ENCODE data around the gene CELF4.

- TF ChIP-seq, protein P1, sequence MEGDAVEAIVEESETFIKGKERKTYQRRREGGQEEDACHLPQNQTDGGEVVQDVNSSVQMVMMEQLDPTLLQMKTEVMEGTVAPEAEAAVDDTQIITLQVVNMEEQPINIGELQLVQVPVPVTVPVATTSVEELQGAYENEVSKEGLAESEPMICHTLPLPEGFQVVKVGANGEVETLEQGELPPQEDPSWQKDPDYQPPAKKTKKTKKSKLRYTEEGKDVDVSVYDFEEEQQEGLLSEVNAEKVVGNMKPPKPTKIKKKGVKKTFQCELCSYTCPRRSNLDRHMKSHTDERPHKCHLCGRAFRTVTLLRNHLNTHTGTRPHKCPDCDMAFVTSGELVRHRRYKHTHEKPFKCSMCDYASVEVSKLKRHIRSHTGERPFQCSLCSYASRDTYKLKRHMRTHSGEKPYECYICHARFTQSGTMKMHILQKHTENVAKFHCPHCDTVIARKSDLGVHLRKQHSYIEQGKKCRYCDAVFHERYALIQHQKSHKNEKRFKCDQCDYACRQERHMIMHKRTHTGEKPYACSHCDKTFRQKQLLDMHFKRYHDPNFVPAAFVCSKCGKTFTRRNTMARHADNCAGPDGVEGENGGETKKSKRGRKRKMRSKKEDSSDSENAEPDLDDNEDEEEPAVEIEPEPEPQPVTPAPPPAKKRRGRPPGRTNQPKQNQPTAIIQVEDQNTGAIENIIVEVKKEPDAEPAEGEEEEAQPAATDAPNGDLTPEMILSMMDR (conservative IDR thresholded peaks at IDR 0.05; ENCODE audit: low read depth, low read length) = no peak
- TF ChIP-seq RFX5 (IDR thresholded peaks at IDR 0.05; ENCODE audit: low read depth, low read length) (no peak), MAZ (IDR thresholded peaks at IDR 0.05; ENCODE audit: borderline replicate concordance, low read depth, low read length) (no peak)
Observed at GRCh38 chr18:37225279-37225678, 340.3 kb downstream of the CELF4 start.
